ENCODE data around the gene TCOF1.

The TCOF1 gene

GRCh38 chr5:150396267-150396666 lies 38.8 kb downstream of the TCOF1 start:
- Histone ChIP-seq H3K27me3 (ENCODE audit: insufficient read depth, low read length) (no peaks in the 10 kb centered on the region), H3K9me3 (ENCODE audit: insufficient read depth, low read depth, low read length) (no peaks in the 10 kb centered on the region), H3K36me3 (ENCODE audit: insufficient read depth, low read depth, low read length) (peaks cover 99% of the 10 kb centered on the region), H3K4me3 (ENCODE audit: low read length) (no peak overlapping the region), H3K4me1 (ENCODE audit: insufficient read depth, low read length) (no peaks in the 10 kb centered on the region), H3K9ac (ENCODE audit: low read depth, low read length) (no peak overlapping the region), H3K27ac (ENCODE audit: low read length) (no peak overlapping the region)

- H3K9me3 ChIP-seq (ENCODE audit: insufficient read depth, low read depth, low read length): no peaks in the 10 kb centered on the region
- H3K9ac ChIP-seq (ENCODE audit: low read depth, low read length): no peak overlapping the region
- H3K27ac ChIP-seq (ENCODE audit: low read length): no peak overlapping the region
- H3K36me3 ChIP-seq (ENCODE audit: insufficient read depth, low read depth, low read length): peaks cover 94% of the 10 kb centered on the region
- H3K4me1 ChIP-seq (ENCODE audit: insufficient read depth, low read length): no peaks in the 10 kb centered on the region
- H3K27me3 ChIP-seq (ENCODE audit: insufficient read depth, low read length): no peaks in the 10 kb centered on the region
- no peak overlapping the region for H3K4me3 ChIP-seq (ENCODE audit: low read length)
These were observed 39.8 kb downstream of the TCOF1 start for GRCh38 chr5:150397146-150397781.

- Histone ChIP-seq H3K27ac (ENCODE audit: low read length) (no peak overlapping the region), H3K36me3 (ENCODE audit: insufficient read depth, low read depth, low read length) (peaks cover 94% of the 10 kb centered on the region), H3K9ac (ENCODE audit: low read depth, low read length) (no peak overlapping the region), H3K4me1 (ENCODE audit: insufficient read depth, low read length) (no peaks in the 10 kb centered on the region), H3K27me3 (ENCODE audit: insufficient read depth, low read length) (no peaks in the 10 kb centered on the region), H3K9me3 (ENCODE audit: insufficient read depth, low read depth, low read length) (no peaks in the 10 kb centered on the region), H3K4me3 (ENCODE audit: low read length) (no peak overlapping the region)
These were observed 40.6 kb downstream of the TCOF1 start for GRCh38 chr5:150397782-150398721.

GRCh38 chr5:150398722-150399523 lies 41.4 kb downstream of the TCOF1 start:
- H3K9me3 ChIP-seq (ENCODE audit: insufficient read depth, low read depth, low read length): no peaks in the 10 kb centered on the region
- H3K27ac ChIP-seq (ENCODE audit: low read length): no peak overlapping the region
- no peak overlapping the region for H3K4me3 ChIP-seq (ENCODE audit: low read length)
- H3K36me3 ChIP-seq (ENCODE audit: insufficient read depth, low read depth, low read length): peaks cover 88% of the 10 kb centered on the region
- no peak overlapping the region for H3K9ac ChIP-seq (ENCODE audit: low read depth, low read length)
- no peaks in the 10 kb centered on the region for H3K4me1 ChIP-seq (ENCODE audit: insufficient read depth, low read length)
- no peaks in the 10 kb centered on the region for H3K27me3 ChIP-seq (ENCODE audit: insufficient read depth, low read length)

GRCh38 chr5:150399524-150400211 lies 42.2 kb downstream of the TCOF1 start:
- H3K9me3 ChIP-seq (ENCODE audit: insufficient read depth, low read depth, low read length): no peaks in the 10 kb centered on the region
- H3K27me3 ChIP-seq (ENCODE audit: insufficient read depth, low read length): no peaks in the 10 kb centered on the region
- no peak overlapping the region for H3K4me3 ChIP-seq (ENCODE audit: low read length)
- H3K4me1 ChIP-seq (ENCODE audit: insufficient read depth, low read length): no peaks in the 10 kb centered on the region
- no peak overlapping the region for H3K9ac ChIP-seq (ENCODE audit: low read depth, low read length)
- no peak overlapping the region for H3K27ac ChIP-seq (ENCODE audit: low read length)
- H3K36me3 ChIP-seq (ENCODE audit: insufficient read depth, low read depth, low read length): peaks cover 81% of the 10 kb centered on the region

GRCh38 chr5:150400316-150401075 lies 43.0 kb downstream of the TCOF1 start:
- no peak overlapping the region for H3K27ac ChIP-seq (ENCODE audit: low read length)
- no peaks in the 10 kb centered on the region for H3K27me3 ChIP-seq (ENCODE audit: insufficient read depth, low read length)
- H3K4me1 ChIP-seq (ENCODE audit: insufficient read depth, low read length): no peaks in the 10 kb centered on the region
- H3K36me3 ChIP-seq (ENCODE audit: insufficient read depth, low read depth, low read length): peaks cover 72% of the 10 kb centered on the region
- H3K9me3 ChIP-seq (ENCODE audit: insufficient read depth, low read depth, low read length): no peaks in the 10 kb centered on the region
- no peak overlapping the region for H3K9ac ChIP-seq (ENCODE audit: low read depth, low read length)
- no peak overlapping the region for H3K4me3 ChIP-seq (ENCODE audit: low read length)

- Histone ChIP-seq H3K27ac (ENCODE audit: low read length) (no peak overlapping the region), H3K4me1 (ENCODE audit: insufficient read depth, low read length) (no peaks in the 10 kb centered on the region), H3K4me3 (ENCODE audit: low read length) (no peak overlapping the region), H3K9me3 (ENCODE audit: insufficient read depth, low read depth, low read length) (no peaks in the 10 kb centered on the region), H3K9ac (ENCODE audit: low read depth, low read length) (no peak overlapping the region), H3K27me3 (ENCODE audit: insufficient read depth, low read length) (no peaks in the 10 kb centered on the region), H3K36me3 (ENCODE audit: insufficient read depth, low read depth, low read length) (peaks cover 67% of the 10 kb centered on the region)
These were observed 43.5 kb downstream of the TCOF1 start for GRCh38 chr5:150401076-150401375.

GRCh38 chr5:150401376-150402228 lies 44.1 kb downstream of the TCOF1 start:
- H3K9me3 ChIP-seq (ENCODE audit: insufficient read depth, low read depth, low read length): no peaks in the 10 kb centered on the region
- H3K4me1 ChIP-seq (ENCODE audit: insufficient read depth, low read length): no peaks in the 10 kb centered on the region
- H3K27ac ChIP-seq (ENCODE audit: low read length): no peak overlapping the region
- H3K27me3 ChIP-seq (ENCODE audit: insufficient read depth, low read length): no peaks in the 10 kb centered on the region
- H3K9ac ChIP-seq (ENCODE audit: low read depth, low read length): no peak overlapping the region
- H3K4me3 ChIP-seq (ENCODE audit: low read length): no peak overlapping the region
- H3K36me3 ChIP-seq (ENCODE audit: insufficient read depth, low read depth, low read length): peaks cover 61% of the 10 kb centered on the region

- Histone ChIP-seq H3K9ac (ENCODE audit: low read depth, low read length) (no peak overlapping the region), H3K27me3 (ENCODE audit: insufficient read depth, low read length) (no peaks in the 10 kb centered on the region), H3K4me1 (ENCODE audit: insufficient read depth, low read length) (no peaks in the 10 kb centered on the region), H3K4me3 (ENCODE audit: low read length) (no peak overlapping the region), H3K27ac (ENCODE audit: low read length) (no peak overlapping the region), H3K36me3 (ENCODE audit: insufficient read depth, low read depth, low read length) (peaks cover 56% of the 10 kb centered on the region), H3K9me3 (ENCODE audit: insufficient read depth, low read depth, low read length) (no peaks in the 10 kb centered on the region)
These were observed 44.8 kb downstream of the TCOF1 start for GRCh38 chr5:150402229-150402773.

GRCh38 chr5:150402901-150403342 lies 45.4 kb downstream of the TCOF1 start:
- Histone ChIP-seq H3K9me3 (ENCODE audit: insufficient read depth, low read depth, low read length) (no peaks in the 10 kb centered on the region), H3K27ac (ENCODE audit: low read length) (no peak overlapping the region), H3K9ac (ENCODE audit: low read depth, low read length) (no peak overlapping the region), H3K27me3 (ENCODE audit: insufficient read depth, low read length) (no peaks in the 10 kb centered on the region), H3K36me3 (ENCODE audit: insufficient read depth, low read depth, low read length) (peaks cover 50% of the 10 kb centered on the region), H3K4me1 (ENCODE audit: insufficient read depth, low read length) (no peaks in the 10 kb centered on the region), H3K4me3 (ENCODE audit: low read length) (no peak overlapping the region)

Data from iPS-20b (cell line).